Activated T-cell treated with anti-CD3 and anti-CD28 coated beads, Interleukin-2, amount 50 U/mL, for 72 hours (primary cell): ENCODE results near the gene FAM186B. TPM values are rescaled to one million over a fixed set of nuclear protein-coding genes. Genes with fewer than 3 reads are reported as not detected.

Experiments
- ATAC-seq, 2 donors: fragments of 150-1000 bp; cut with Tn5 transposase; replicated peaks in 1 of 2; 2 replicates each; pipeline ENCODE4 v1.10.0; 2021; ENCODE audit warnings: moderate library complexity in 2 of 2, mild to moderate bottlenecking in 1 of 2
- DNase-seq, 2 donors: peaks; one replicate each; pipeline ENCODE4 v3.0.0; 2021 to 2022; ENCODE audit warnings: mixed read lengths in 1 of 2
- H3K27ac Mint-ChIP-seq: one replicate; pipeline ENCODE4 v1.8.0; 2022; ENCODE audit warnings: mild to moderate bottlenecking, moderate library complexity, mixed read lengths
- H3K27me3 Mint-ChIP-seq: one replicate; pipeline ENCODE4 v1.8.0; 2022; ENCODE audit warnings: low read depth, mixed read lengths
- H3K36me3 Mint-ChIP-seq, 2 donors: one replicate each; pipeline ENCODE4 v1.8.0; 2022; ENCODE audit warnings: mixed read lengths in 2 of 2, mild to moderate bottlenecking in 1 of 2; ENCODE audit not compliant: insufficient read depth in 2 of 2
- H3K4me1 Mint-ChIP-seq: one replicate; pipeline ENCODE4 v1.8.0; 2022; ENCODE audit warnings: low read depth, mixed read lengths
- H3K4me3 Mint-ChIP-seq, 2 donors: one replicate each; pipeline ENCODE4 v1.8.0; 2022; ENCODE audit warnings: mild to moderate bottlenecking in 2 of 2, mixed read lengths in 2 of 2, moderate library complexity in 2 of 2
- H3K9me3 Mint-ChIP-seq, 2 donors: one replicate each; pipeline ENCODE4 v1.8.0; 2022; ENCODE audit warnings: mixed read lengths in 2 of 2
- total RNA-seq, 2 donors: library from RNA; stranded (reverse); gene quantifications; one replicate each; pipeline ENCODE4 v1.2.3, GENCODE V29; 2022

Gene FAM186B
- total RNA-seq, 2 donors from 2014 or later = 0.74 to 0.82 TPM

DNA sequence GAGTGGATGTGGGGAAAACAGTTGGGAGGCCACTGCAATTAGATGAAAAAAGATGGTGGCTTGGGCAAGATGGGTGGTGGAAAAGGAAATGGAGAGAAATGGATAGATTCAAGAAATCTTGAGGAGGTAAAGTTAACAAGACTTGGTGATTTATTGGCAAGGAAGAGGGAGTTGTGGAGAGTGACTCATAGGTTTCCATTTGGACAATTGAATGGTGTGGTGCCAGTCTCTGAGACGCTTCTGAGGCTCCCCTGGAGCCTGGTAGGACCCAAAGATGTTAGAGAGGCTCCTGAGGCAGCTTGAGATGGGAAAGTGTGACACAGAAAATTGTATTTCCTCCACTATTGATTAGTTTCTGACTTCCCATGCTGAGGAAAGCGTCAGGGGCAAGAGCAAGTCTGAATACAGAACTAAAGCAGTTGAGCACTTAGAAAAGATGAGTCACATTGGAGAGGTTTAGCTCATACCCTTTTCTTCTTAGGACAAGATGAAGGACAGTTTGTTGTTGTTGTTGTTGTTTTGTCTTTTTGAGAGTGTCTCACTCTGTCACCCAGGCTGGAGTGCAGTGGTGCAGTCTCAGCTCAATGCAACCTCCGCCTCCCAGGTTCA lies 22.4 kb upstream of the FAM186B start:
- Mint-ChIP-seq H3K27ac (no peak overlapping the region), H3K4me1 (no peaks in the 10 kb centered on the region), H3K36me3 (no peaks in the 10 kb centered on the region), H3K9me3 (no peaks in the 10 kb centered on the region), H3K27me3 (no peaks in the 10 kb centered on the region), H3K4me3 (no peak overlapping the region)
- no peak for ATAC-seq
- DNase-seq = no peak

DNA sequence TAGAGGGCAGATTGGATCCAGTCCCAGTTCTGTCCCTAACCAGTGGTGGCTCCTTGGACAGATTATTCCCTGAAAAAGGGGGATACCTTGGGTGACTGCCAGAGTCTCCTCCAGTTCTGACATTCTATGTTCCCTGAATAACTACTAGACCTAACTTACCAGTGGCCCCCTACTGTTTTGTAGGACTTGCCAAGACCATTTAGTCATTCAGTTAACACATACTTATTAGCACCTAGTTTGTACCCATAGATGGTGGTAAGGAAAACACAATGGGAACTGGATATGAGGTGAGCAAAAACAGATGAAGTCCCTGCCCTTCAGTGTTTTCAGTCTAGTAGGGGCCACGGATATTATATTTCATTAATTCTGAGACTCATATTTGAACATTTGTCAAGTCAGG lies 21.4 kb upstream of the FAM186B start:
- Mint-ChIP-seq H3K9me3 (no peaks in the 10 kb centered on the region), H3K4me1 (peaks cover 7% of the 10 kb centered on the region), H3K36me3 (no peaks in the 10 kb centered on the region), H3K4me3 (no peak overlapping the region), H3K27ac (no peak overlapping the region), H3K27me3 (no peaks in the 10 kb centered on the region)
- ATAC-seq = no peak
- no peak for DNase-seq

DNA sequence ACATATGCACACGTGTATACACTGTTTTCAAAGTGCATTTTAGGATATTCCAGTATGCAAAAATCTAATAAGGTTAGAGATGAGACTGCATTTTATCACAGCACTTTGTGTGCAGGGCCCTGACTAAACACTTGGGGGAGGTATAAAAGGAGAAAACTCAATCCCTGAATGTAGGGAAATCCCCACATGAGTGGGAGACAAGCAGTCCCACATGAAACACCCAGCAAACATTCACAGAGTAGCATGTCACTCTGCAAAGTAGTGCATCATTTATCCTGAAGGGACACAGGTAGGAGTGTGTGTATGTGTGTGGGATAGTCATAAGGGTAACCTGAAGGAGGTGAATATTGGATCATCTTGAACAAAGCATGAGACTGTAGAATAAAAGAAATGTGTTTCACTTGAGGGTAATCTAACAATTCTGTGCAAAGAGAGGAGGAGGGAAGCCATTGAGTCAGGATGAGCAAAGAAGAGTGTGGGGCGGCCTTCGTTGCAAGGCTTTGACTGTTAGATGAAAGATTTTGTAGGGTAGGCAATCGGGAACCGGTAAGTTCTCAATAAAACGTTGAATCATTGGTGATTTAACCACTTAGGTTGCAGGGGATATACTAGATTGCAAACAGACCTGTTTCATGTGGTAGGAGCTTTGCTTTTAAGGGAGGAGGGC lies 20.9 kb upstream of the FAM186B start:
- Mint-ChIP-seq H3K27ac (no peak overlapping the region), H3K27me3 (peaks cover 2% of the 10 kb centered on the region), H3K36me3 (no peaks in the 10 kb centered on the region), H3K4me3 (no peak overlapping the region), H3K9me3 (no peaks in the 10 kb centered on the region), H3K4me1 (peaks cover 12% of the 10 kb centered on the region)
- peak in 1 of 2 donors; percentile 40 for DNase-seq
- peak; percentile 26 to 28 for ATAC-seq

DNA sequence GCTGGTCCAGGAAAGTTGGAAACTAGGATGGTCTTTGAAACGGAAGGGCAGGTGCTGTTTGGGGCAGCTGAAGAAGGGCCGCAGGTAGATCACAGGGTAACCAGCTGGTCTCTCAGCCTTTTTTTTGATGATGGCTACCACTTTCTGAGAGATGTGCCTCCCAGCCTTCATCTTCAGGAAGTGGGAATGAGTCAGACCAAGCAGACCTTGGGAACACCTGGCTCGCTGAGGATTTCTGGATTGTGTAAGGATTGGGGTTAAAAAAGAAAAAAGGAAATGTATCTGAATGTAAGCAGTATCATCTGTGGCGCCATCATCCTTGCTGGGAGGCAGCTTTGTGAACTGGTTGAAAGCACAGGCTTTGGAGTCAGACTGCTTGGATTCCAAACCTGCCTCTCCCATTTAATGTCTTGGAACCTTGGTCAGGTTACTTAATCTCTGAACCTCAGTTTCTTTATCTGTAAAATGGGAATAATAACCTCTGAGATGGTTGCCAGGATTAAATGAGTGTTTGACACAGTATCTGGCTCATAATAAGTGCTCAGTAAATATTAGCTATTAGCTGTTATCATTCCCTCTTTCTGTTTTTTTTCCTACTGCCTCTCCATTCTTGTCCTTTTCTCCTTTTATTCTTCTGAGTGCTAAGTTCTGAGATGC lies 19.6 kb upstream of the FAM186B start:
- H3K9me3 Mint-ChIP-seq = no peaks in the 10 kb centered on the region
- H3K27ac Mint-ChIP-seq = no peak overlapping the region
- ATAC-seq (no peak), DNase-seq (no peak)
- H3K27me3 Mint-ChIP-seq = peaks cover 12% of the 10 kb centered on the region
- H3K4me3 Mint-ChIP-seq = peak overlapping the region; percentile 14 to 71
- H3K36me3 Mint-ChIP-seq = no peaks in the 10 kb centered on the region
- H3K4me1 Mint-ChIP-seq = peaks cover 20% of the 10 kb centered on the region

DNA sequence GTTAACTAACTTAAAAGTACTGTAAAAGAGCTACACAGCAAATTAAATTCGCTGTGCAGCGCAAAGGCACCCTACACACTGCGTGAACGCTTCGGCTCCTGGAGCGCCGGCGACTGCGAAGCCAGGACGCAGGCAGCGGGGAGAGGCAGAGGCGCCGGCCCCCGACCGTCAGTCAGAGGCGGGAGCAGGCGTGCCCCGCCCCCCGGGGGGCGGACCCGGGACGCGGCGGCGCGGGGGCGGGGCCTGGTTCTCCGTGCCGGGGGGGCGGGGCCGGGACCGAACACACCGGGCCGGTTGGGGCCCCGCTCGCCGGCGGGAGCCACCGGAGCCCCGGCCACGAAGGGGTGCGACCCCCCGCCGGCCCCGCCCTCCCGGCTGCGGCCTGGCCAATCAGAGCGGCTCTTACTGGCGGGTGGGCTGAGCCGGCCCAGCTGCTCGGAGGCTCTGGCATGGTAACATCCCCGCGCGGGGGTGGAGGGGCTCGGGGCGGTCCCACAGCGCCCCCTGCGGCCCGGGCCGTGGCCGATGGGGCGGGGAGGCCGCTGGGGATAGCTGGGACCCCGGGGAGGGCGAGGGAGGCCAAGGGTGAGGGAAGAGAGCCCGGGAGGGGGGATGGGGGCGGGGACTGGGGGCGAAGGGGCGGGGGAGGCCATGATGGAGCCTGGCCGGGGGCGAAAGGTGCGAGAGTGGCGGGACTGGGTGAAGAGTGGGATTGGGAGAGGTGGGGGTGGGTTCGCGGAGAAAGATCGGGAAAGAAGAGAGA lies 17.9 kb upstream of the FAM186B start, which contains the start of gene PRPF40B:
Gene PRPF40B, plus strand, starts transcription at position 420 of the 763 bp plus-strand sequence. Its CDS starts 30 bp downstream, at position 450.
- ATAC-seq = peak; percentile 79 to 81

DNA sequence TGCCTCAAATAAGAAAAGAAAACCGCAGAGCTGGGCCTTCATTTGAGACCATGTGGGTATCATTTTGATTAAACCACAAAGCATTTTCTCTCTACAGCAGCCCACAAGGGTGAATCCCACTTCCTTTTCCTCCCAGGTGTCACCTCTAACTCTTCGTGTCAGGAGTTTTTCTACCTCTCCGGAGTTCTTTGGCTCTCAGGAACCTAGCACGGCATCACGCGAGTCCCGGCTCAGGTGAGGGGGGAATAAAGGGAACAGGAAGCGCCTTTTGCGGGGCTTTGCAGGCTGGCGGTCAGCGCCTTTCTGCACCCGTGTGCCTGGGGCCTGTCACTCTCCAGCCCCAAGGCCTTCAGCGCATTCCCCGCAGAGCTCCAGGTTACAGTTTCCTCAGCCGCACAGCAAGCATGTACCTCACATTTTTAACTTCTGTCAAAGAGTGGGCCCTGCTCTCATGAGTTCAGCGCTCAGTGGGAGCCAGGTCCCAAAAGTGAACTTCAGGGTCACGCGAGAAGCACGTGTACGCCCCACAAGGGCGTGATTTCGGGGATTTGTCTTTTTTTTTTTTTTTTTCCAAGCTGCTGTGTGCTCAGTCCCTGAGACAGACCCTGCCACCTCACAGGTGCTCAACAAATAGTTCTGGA lies 17.2 kb upstream of the FAM186B start:
- Mint-ChIP-seq H3K36me3 (no peaks in the 10 kb centered on the region), H3K4me3 (peak overlapping the region; percentile 86), H3K9me3 (no peaks in the 10 kb centered on the region), H3K4me1 (peaks cover 20% of the 10 kb centered on the region), H3K27ac (peak overlapping the region; percentile 54), H3K27me3 (peaks cover 28% of the 10 kb centered on the region)
- DNase-seq = peak; percentile 61 to 72
- ATAC-seq = peak; percentile 25 to 53

More for the DNA sequence above, 17.9 kb upstream of the FAM186B start, which contains the start of gene PRPF40B:
- peak within 1 kb of the TSS; percentile 54 for H3K27ac Mint-ChIP-seq
- H3K4me3 Mint-ChIP-seq = peak within 1 kb of the TSS; percentile 86
- no peaks in the 10 kb centered on the region for H3K36me3 Mint-ChIP-seq
- peaks cover 23% of the 10 kb centered on the region for H3K27me3 Mint-ChIP-seq
- H3K9me3 Mint-ChIP-seq = no peaks in the 10 kb centered on the region
- peaks cover 20% of the 10 kb centered on the region for H3K4me1 Mint-ChIP-seq
- peak; percentile 92 to 93 for DNase-seq

DNA sequence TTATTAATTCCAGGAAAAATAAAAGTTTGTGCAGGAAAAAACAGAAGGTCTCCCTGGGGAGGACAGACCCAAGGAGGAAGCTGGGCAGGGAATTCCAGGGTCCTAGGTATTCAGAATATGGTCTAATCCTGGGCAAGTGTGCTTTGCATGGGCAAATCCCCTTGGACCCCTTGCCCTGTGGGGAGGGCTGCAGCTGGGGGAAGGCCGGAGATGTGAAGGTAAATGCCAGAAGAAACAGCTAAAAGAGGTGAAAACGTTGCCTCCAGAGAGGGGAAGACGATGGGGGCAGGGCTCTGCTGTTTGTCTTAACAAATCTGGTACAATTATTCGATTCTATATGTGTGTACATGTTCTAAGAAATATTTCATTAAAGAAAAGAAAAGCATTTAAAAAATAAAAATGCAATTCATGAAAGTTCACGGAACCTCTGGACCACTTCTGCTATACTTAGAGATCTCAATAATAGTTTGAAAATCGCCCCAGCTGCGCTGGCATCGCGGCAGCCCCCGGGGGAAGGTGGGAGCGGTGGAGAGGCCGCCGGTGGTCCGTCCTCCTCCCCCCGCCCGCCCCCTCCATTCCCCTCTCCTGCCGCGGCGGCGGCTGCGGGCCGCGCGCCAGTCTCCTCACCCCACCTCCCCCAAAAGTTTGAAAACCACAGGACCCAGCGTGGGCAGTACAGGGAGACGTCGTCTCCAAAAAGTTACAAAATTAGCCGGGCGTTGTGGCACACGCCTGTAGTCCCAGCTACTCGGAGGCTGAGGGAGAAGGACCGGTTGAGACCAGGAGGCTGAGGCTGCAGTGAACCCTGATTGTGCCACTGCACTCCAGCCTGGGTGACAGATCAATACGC lies 16.4 kb upstream of the FAM186B start:
- peak overlapping the region; percentile 86 for H3K4me3 Mint-ChIP-seq
- peaks cover 20% of the 10 kb centered on the region for H3K4me1 Mint-ChIP-seq
- peak in 1 of 2 donors; percentile 48 for ATAC-seq
- H3K36me3 Mint-ChIP-seq = no peaks in the 10 kb centered on the region
- DNase-seq = no peak
- H3K27me3 Mint-ChIP-seq = peaks cover 33% of the 10 kb centered on the region
- no peak overlapping the region for H3K27ac Mint-ChIP-seq
- no peaks in the 10 kb centered on the region for H3K9me3 Mint-ChIP-seq

DNA sequence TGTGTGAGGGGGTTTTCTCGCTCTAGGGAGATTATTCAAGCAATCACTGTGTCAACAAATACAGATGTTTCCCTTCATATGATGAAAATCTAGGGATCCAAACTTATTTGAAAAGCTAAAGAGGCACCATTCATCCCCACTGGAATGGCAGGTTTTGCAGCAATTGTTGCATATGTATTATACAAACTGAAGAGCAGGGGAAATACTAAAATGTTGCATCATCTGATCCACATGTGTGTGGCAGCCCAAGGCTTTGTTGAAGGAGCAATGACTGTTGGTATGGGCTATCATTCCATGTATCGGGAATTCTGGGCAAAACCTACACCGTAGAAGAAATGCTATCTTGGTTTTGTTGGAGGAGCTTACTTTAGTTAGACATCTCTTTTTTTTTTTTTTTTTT lies 13.8 kb upstream of the FAM186B start:
- ATAC-seq = no peak

DNA sequence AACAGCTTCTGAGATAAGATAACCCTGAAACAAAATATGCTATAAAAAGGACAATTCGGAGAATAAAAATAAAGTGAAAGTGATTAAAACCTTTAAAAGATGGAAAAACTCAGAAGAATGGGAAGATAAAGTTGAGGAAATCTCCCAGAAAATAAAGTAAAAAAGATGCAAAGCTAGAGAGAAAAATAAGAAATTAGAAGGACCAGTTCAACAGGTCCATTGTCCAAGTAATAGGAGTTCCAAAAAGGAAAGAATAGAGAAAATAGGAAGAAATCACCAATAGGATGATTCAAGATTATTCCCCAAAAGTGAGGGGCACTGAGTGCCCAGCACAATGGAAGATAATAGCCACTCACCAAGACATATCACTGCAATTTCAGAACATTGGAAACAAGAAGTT lies 13.1 kb upstream of the FAM186B start:
- Mint-ChIP-seq H3K9me3 (no peaks in the 10 kb centered on the region), H3K4me3 (no peak overlapping the region), H3K27me3 (peaks cover 38% of the 10 kb centered on the region), H3K4me1 (peaks cover 27% of the 10 kb centered on the region), H3K36me3 (peaks cover 0 to 4% of the 10 kb centered on the region in 2 donors), H3K27ac (no peak overlapping the region)
- ATAC-seq (no peak), DNase-seq (no peak)

More for the DNA sequence above, 13.8 kb upstream of the FAM186B start:
- H3K4me3 Mint-ChIP-seq = no peak overlapping the region
- DNase-seq = no peak
- peaks cover 38% of the 10 kb centered on the region for H3K27me3 Mint-ChIP-seq
- no peaks in the 10 kb centered on the region for H3K9me3 Mint-ChIP-seq
- H3K27ac Mint-ChIP-seq = no peak overlapping the region
- peaks cover 27% of the 10 kb centered on the region for H3K4me1 Mint-ChIP-seq
- peaks cover 0 to 3% of the 10 kb centered on the region in 2 donors for H3K36me3 Mint-ChIP-seq

DNA sequence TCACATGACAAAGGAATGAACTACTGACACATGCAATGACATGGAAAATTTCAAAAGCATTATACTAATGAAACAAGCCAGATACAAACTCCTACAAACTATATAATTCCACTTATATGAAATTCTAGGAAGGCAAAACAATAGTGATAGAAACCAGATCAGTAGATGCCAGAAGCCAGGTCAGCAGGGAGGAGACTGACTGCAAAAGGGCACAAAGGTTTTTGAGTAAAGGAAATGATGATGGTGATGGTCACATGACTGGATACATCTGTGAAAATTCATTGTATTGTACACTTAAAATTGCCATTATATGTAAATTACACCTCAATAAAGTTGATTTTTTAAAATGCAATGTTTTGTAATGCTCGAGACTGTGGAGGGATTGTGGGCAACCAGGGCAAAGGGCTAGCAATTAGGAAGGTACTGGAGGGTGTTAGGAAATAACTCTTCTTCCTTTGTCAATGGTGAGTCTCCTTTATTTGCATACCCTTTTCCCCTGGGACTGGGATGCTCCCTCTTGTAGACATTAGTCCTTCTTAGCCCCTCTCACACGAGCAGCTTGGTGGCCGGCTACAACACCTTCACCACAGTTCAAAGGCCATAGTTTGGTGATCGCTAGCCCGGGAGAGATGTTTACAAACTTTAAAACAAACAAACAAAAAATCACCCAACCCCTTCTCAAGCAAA lies 11.2 kb upstream of the FAM186B start:
- no peak for ATAC-seq
- Mint-ChIP-seq H3K27ac (no peak overlapping the region), H3K9me3 (no peaks in the 10 kb centered on the region), H3K4me3 (no peak overlapping the region), H3K4me1 (peaks cover 18% of the 10 kb centered on the region), H3K27me3 (peaks cover 38% of the 10 kb centered on the region), H3K36me3 (peaks cover 0 to 4% of the 10 kb centered on the region in 2 donors)
- DNase-seq = no peak

DNA sequence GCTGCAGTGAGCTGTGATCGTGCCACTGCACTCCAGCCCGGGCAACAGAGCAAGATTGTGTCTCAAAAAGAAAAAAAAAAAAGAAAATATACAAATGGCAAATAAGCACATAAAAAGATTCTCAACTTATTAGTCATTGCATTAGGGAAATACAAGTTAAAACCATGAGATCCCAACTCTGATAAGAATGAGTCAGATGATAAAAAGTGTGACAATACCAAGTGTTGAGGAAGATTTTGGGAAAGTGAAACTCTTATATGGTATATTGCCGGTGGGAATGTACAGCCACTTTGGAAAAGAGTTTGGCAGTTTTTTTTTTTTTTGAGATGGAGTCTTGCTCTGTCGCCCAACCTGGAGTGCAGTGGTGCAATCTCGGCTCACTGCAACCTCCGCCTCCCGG lies 10.3 kb upstream of the FAM186B start:
- Mint-ChIP-seq H3K4me1 (peaks cover 9% of the 10 kb centered on the region), H3K27ac (no peak overlapping the region), H3K27me3 (peaks cover 30% of the 10 kb centered on the region), H3K4me3 (no peak overlapping the region), H3K9me3 (no peaks in the 10 kb centered on the region), H3K36me3 (peaks cover 0 to 4% of the 10 kb centered on the region in 2 donors)
- no peak for ATAC-seq
- DNase-seq = no peak
